ENCODE measurements around the gene LRP1B.

LRP1B gene

GRCh38 chr2:140698636-140699035 is 1432.2 kb downstream of the LRP1B start:
- Histone ChIP-seq H3K27me3 (ENCODE audit: insufficient read depth, low read length, poor library complexity) (no peaks in the 10 kb centered on the region), H3K4ac (ENCODE audit: low read depth, low read length) (no peak overlapping the region), H3K36me3 (ENCODE audit: control insufficient read depth, insufficient read depth, low read length) (no peaks in the 10 kb centered on the region), H2BK5ac (ENCODE audit: low read length) (no peak overlapping the region), H3K4me2 (ENCODE audit: low read length) (no peak overlapping the region), H4K5ac (ENCODE audit: low read length) (no peak overlapping the region), H2BK15ac (replicated peaks; ENCODE audit: low read depth) (no peak overlapping the region), H2BK120ac (ENCODE audit: low read depth, low read length) (no peak overlapping the region), H3K27ac (ENCODE audit: low read depth, low read length) (no peak overlapping the region), H3K4me1 (ENCODE audit: control insufficient read depth, low read depth, low read length) (no peaks in the 10 kb centered on the region), H3K79me1 (ENCODE audit: low read length) (no peaks in the 10 kb centered on the region), H2AK5ac (ENCODE audit: low read length) (no peak overlapping the region), H3K56ac (ENCODE audit: low read length) (no peak overlapping the region), H3K79me2 (ENCODE audit: control insufficient read depth, insufficient read depth, low read length) (no peaks in the 10 kb centered on the region), H3K4me3 (ENCODE audit: low read length) (no peak overlapping the region), H3K23ac (ENCODE audit: low read length) (no peak overlapping the region), H4K8ac (ENCODE audit: low read depth, low read length) (no peak overlapping the region), H3K18ac (ENCODE audit: low read length) (no peak overlapping the region), H3K9ac (ENCODE audit: low read length) (no peak overlapping the region)
- no peak for DNase-seq
- no CpG with 5 or more reads among the region's 2 CpGs for WGBS (ENCODE audit: extremely low coverage, insufficient coverage, low lambda C conversion rate)

- Histone ChIP-seq H3K23ac (ENCODE audit: low read length) (no peak overlapping the region), H3K56ac (ENCODE audit: low read length) (no peak overlapping the region), H3K4me3 (ENCODE audit: low read length) (no peak overlapping the region), H2BK15ac (replicated peaks; ENCODE audit: low read depth) (no peak overlapping the region), H4K8ac (ENCODE audit: low read depth, low read length) (no peak overlapping the region), H3K27me3 (ENCODE audit: insufficient read depth, low read length, poor library complexity) (no peaks in the 10 kb centered on the region), H2BK5ac (ENCODE audit: low read length) (no peak overlapping the region), H2AK5ac (ENCODE audit: low read length) (no peak overlapping the region), H3K79me1 (ENCODE audit: low read length) (no peaks in the 10 kb centered on the region), H3K4ac (ENCODE audit: low read depth, low read length) (no peak overlapping the region), H3K4me2 (ENCODE audit: low read length) (no peak overlapping the region), H3K4me1 (ENCODE audit: control insufficient read depth, low read depth, low read length) (no peaks in the 10 kb centered on the region), H3K9ac (ENCODE audit: low read length) (no peak overlapping the region), H3K18ac (ENCODE audit: low read length) (no peak overlapping the region), H3K27ac (ENCODE audit: low read depth, low read length) (no peak overlapping the region), H3K36me3 (ENCODE audit: control insufficient read depth, insufficient read depth, low read length) (no peaks in the 10 kb centered on the region), H4K5ac (ENCODE audit: low read length) (no peak overlapping the region), H3K79me2 (ENCODE audit: control insufficient read depth, insufficient read depth, low read length) (no peaks in the 10 kb centered on the region), H2BK120ac (ENCODE audit: low read depth, low read length) (no peak overlapping the region)
- peak; percentile 39 for DNase-seq
- no CpG with 5 or more reads among the region's 3 CpGs for WGBS (ENCODE audit: extremely low coverage, insufficient coverage, low lambda C conversion rate)
These were observed 1434.4 kb downstream of the LRP1B start for GRCh38 chr2:140696449-140696848.

GRCh38 chr2:140695155-140695554 is 1435.7 kb downstream of the LRP1B start:
- H2BK15ac ChIP-seq (replicated peaks; ENCODE audit: low read depth), result no peak overlapping the region
- no peak overlapping the region for H2AK5ac ChIP-seq (ENCODE audit: low read length)
- no peaks in the 10 kb centered on the region for H3K4me1 ChIP-seq (ENCODE audit: control insufficient read depth, low read depth, low read length)
- no peak overlapping the region for H3K9ac ChIP-seq (ENCODE audit: low read length)
- H3K36me3 ChIP-seq (ENCODE audit: control insufficient read depth, insufficient read depth, low read length), result no peaks in the 10 kb centered on the region
- no peak overlapping the region for H4K8ac ChIP-seq (ENCODE audit: low read depth, low read length)
- H3K79me2 ChIP-seq (ENCODE audit: control insufficient read depth, insufficient read depth, low read length), result no peaks in the 10 kb centered on the region
- H3K79me1 ChIP-seq (ENCODE audit: low read length), result no peaks in the 10 kb centered on the region
- no peak overlapping the region for H2BK5ac ChIP-seq (ENCODE audit: low read length)
- H2BK120ac ChIP-seq (ENCODE audit: low read depth, low read length), result no peak overlapping the region
- no peak overlapping the region for H3K4me2 ChIP-seq (ENCODE audit: low read length)
- no peak overlapping the region for H3K27ac ChIP-seq (ENCODE audit: low read depth, low read length)
- H3K56ac ChIP-seq (ENCODE audit: low read length), result no peak overlapping the region
- no peak overlapping the region for H3K23ac ChIP-seq (ENCODE audit: low read length)
- peak; percentile 67 for DNase-seq
- H3K4me3 ChIP-seq (ENCODE audit: low read length), result no peak overlapping the region
- no peak overlapping the region for H4K5ac ChIP-seq (ENCODE audit: low read length)
- H3K27me3 ChIP-seq (ENCODE audit: insufficient read depth, low read length, poor library complexity), result no peaks in the 10 kb centered on the region
- no peak overlapping the region for H3K18ac ChIP-seq (ENCODE audit: low read length)
- WGBS (ENCODE audit: extremely low coverage, insufficient coverage, low lambda C conversion rate), result no CpG with 5 or more reads among the region's 1 CpG
- H3K4ac ChIP-seq (ENCODE audit: low read depth, low read length), result no peak overlapping the region

- H2BK5ac ChIP-seq (ENCODE audit: low read length), result no peak overlapping the region
- no peaks in the 10 kb centered on the region for H3K79me2 ChIP-seq (ENCODE audit: control insufficient read depth, insufficient read depth, low read length)
- no peak overlapping the region for H2BK15ac ChIP-seq (replicated peaks; ENCODE audit: low read depth)
- no peak overlapping the region for H4K8ac ChIP-seq (ENCODE audit: low read depth, low read length)
- no peaks in the 10 kb centered on the region for H3K79me1 ChIP-seq (ENCODE audit: low read length)
- H2AK5ac ChIP-seq (ENCODE audit: low read length), result no peak overlapping the region
- H3K18ac ChIP-seq (ENCODE audit: low read length), result no peak overlapping the region
- H3K9ac ChIP-seq (ENCODE audit: low read length), result no peak overlapping the region
- no peak overlapping the region for H3K27ac ChIP-seq (ENCODE audit: low read depth, low read length)
- no peaks in the 10 kb centered on the region for H3K27me3 ChIP-seq (ENCODE audit: insufficient read depth, low read length, poor library complexity)
- H2BK120ac ChIP-seq (ENCODE audit: low read depth, low read length), result no peak overlapping the region
- H3K4me2 ChIP-seq (ENCODE audit: low read length), result no peak overlapping the region
- no peak overlapping the region for H4K5ac ChIP-seq (ENCODE audit: low read length)
- no peaks in the 10 kb centered on the region for H3K4me1 ChIP-seq (ENCODE audit: control insufficient read depth, low read depth, low read length)
- H3K23ac ChIP-seq (ENCODE audit: low read length), result no peak overlapping the region
- H3K4me3 ChIP-seq (ENCODE audit: low read length), result no peak overlapping the region
- DNase-seq, result no peak
- no peak overlapping the region for H3K4ac ChIP-seq (ENCODE audit: low read depth, low read length)
- no peak overlapping the region for H3K56ac ChIP-seq (ENCODE audit: low read length)
- no peaks in the 10 kb centered on the region for H3K36me3 ChIP-seq (ENCODE audit: control insufficient read depth, insufficient read depth, low read length)
These were observed 1443.0 kb downstream of the LRP1B start for GRCh38 chr2:140687825-140688224.

- Histone ChIP-seq H2BK15ac (replicated peaks; ENCODE audit: low read depth) (no peak overlapping the region), H3K23ac (ENCODE audit: low read length) (no peak overlapping the region), H2BK5ac (ENCODE audit: low read length) (no peak overlapping the region), H3K18ac (ENCODE audit: low read length) (no peak overlapping the region), H3K36me3 (ENCODE audit: control insufficient read depth, insufficient read depth, low read length) (no peaks in the 10 kb centered on the region), H4K5ac (ENCODE audit: low read length) (no peak overlapping the region), H3K56ac (ENCODE audit: low read length) (no peak overlapping the region), H3K4ac (ENCODE audit: low read depth, low read length) (no peak overlapping the region), H2AK5ac (ENCODE audit: low read length) (no peak overlapping the region), H3K4me3 (ENCODE audit: low read length) (no peak overlapping the region), H3K4me2 (ENCODE audit: low read length) (no peak overlapping the region), H3K79me1 (ENCODE audit: low read length) (no peaks in the 10 kb centered on the region), H2BK120ac (ENCODE audit: low read depth, low read length) (no peak overlapping the region), H3K9ac (ENCODE audit: low read length) (no peak overlapping the region), H3K4me1 (ENCODE audit: control insufficient read depth, low read depth, low read length) (no peaks in the 10 kb centered on the region), H3K27me3 (ENCODE audit: insufficient read depth, low read length, poor library complexity) (no peaks in the 10 kb centered on the region), H4K8ac (ENCODE audit: low read depth, low read length) (no peak overlapping the region), H3K79me2 (ENCODE audit: control insufficient read depth, insufficient read depth, low read length) (no peaks in the 10 kb centered on the region), H3K27ac (ENCODE audit: low read depth, low read length) (no peak overlapping the region)
- no CpG with 5 or more reads among the region's 18 CpGs for WGBS (ENCODE audit: extremely low coverage, insufficient coverage, low lambda C conversion rate)
- no peak for DNase-seq
These were observed 1447.2 kb downstream of the LRP1B start for GRCh38 chr2:140683658-140684057.

GRCh38 chr2:140680862-140681261 is 1450.0 kb downstream of the LRP1B start:
- Histone ChIP-seq H3K79me2 (ENCODE audit: control insufficient read depth, insufficient read depth, low read length) (no peaks in the 10 kb centered on the region), H4K8ac (ENCODE audit: low read depth, low read length) (no peak overlapping the region), H3K36me3 (ENCODE audit: control insufficient read depth, insufficient read depth, low read length) (no peaks in the 10 kb centered on the region), H3K56ac (ENCODE audit: low read length) (no peak overlapping the region), H2BK120ac (ENCODE audit: low read depth, low read length) (no peak overlapping the region), H3K18ac (ENCODE audit: low read length) (no peak overlapping the region), H2AK5ac (ENCODE audit: low read length) (no peak overlapping the region), H3K27me3 (ENCODE audit: insufficient read depth, low read length, poor library complexity) (no peaks in the 10 kb centered on the region), H3K27ac (ENCODE audit: low read depth, low read length) (no peak overlapping the region), H3K4me2 (ENCODE audit: low read length) (no peak overlapping the region), H4K5ac (ENCODE audit: low read length) (no peak overlapping the region), H3K4ac (ENCODE audit: low read depth, low read length) (no peak overlapping the region), H3K4me3 (ENCODE audit: low read length) (no peak overlapping the region), H2BK5ac (ENCODE audit: low read length) (no peak overlapping the region), H3K23ac (ENCODE audit: low read length) (no peak overlapping the region), H2BK15ac (replicated peaks; ENCODE audit: low read depth) (no peak overlapping the region), H3K79me1 (ENCODE audit: low read length) (no peaks in the 10 kb centered on the region), H3K4me1 (ENCODE audit: control insufficient read depth, low read depth, low read length) (no peaks in the 10 kb centered on the region), H3K9ac (ENCODE audit: low read length) (no peak overlapping the region)
- no CpG with 5 or more reads among the region's 1 CpG for WGBS (ENCODE audit: extremely low coverage, insufficient coverage, low lambda C conversion rate)
- no peak for DNase-seq
